Osteocyte (in vitro differentiated cells): Measurements from ENCODE around the gene HAPLN3. TPM values are rescaled to one million over a fixed set of nuclear protein-coding genes. Genes with fewer than 3 reads are reported as not detected.
A peak's percentile ranks its signal among the peaks of the same experiment; 100 is the strongest.

ENCODE experiments used
- DNase-seq: peaks from one replicate; pipeline ENCODE4 v3.0.0; 2021; ENCODE audit warnings: mixed read lengths; ENCODE audit not compliant: unreplicated experiment; ENCODE audit errors: extremely low spot score
- H3K27ac Mint-ChIP-seq: one replicate; pipeline ENCODE4 v1.8.0; 2021; ENCODE audit warnings: mild to moderate bottlenecking, mixed read lengths; ENCODE audit not compliant: unreplicated experiment
- H3K27me3 Mint-ChIP-seq: one replicate; pipeline ENCODE4 v1.8.0; 2021; ENCODE audit warnings: mixed read lengths; ENCODE audit not compliant: unreplicated experiment
- H3K36me3 Mint-ChIP-seq: one replicate; pipeline ENCODE4 v1.8.0; 2021; ENCODE audit warnings: mixed read lengths; ENCODE audit not compliant: unreplicated experiment
- H3K4me1 Mint-ChIP-seq: one replicate; pipeline ENCODE4 v1.8.0; 2021; ENCODE audit warnings: mixed read lengths; ENCODE audit not compliant: unreplicated experiment
- H3K4me3 Mint-ChIP-seq: one replicate; pipeline ENCODE4 v1.8.0; 2021; ENCODE audit warnings: mild to moderate bottlenecking, moderate library complexity, mixed read lengths; ENCODE audit not compliant: unreplicated experiment
- H3K9me3 Mint-ChIP-seq: one replicate; pipeline ENCODE4 v1.8.0; 2021; ENCODE audit warnings: mixed read lengths; ENCODE audit not compliant: unreplicated experiment
- CTCF ChIP-seq: fragments of 200-600 bp; sonication (generic); IDR thresholded peaks from 2 replicates; pipeline ENCODE4 v1.5.0; 2021; ENCODE audit warnings: antibody characterized with exemption, mild to moderate bottlenecking, moderate library complexity
- total RNA-seq: library from RNA; stranded (reverse); gene quantifications from 2 replicates; pipeline ENCODE4 v1.2.1, GENCODE V29; 2021

The HAPLN3 gene
- total RNA-seq, 1 donor from 2014 or later: 41.3 TPM

GRCh38 chr15:88897456-88898194 lies 2.3 kb upstream of the HAPLN3 start:
- TF ChIP-seq CTCF: peak; percentile 65
- Mint-ChIP-seq H3K9me3 (no peaks in the 10 kb centered on the region), H3K4me3 (no peak overlapping the region), H3K36me3 (peaks cover 5% of the 10 kb centered on the region), H3K27ac (peak overlapping the region; percentile 83), H3K4me1 (peaks cover 49% of the 10 kb centered on the region), H3K27me3 (no peaks in the 10 kb centered on the region)
- DNase-seq: peak; percentile 94

- Mint-ChIP-seq H3K4me3 (no peak overlapping the region), H3K27me3 (no peaks in the 10 kb centered on the region), H3K9me3 (no peaks in the 10 kb centered on the region), H3K27ac (peak overlapping the region; percentile 83), H3K36me3 (peaks cover 4% of the 10 kb centered on the region), H3K4me1 (peaks cover 49% of the 10 kb centered on the region)
- no peak for TF ChIP-seq CTCF
- DNase-seq: no peak
These were observed 1.8 kb upstream of the HAPLN3 start for GRCh38 chr15:88897142-88897455.

GRCh38 chr15:88896333-88897033 lies 1.1 kb upstream of the HAPLN3 start:
- TF ChIP-seq CTCF: no peak
- H3K36me3 Mint-ChIP-seq: peaks cover 2% of the 10 kb centered on the region
- H3K27me3 Mint-ChIP-seq: no peaks in the 10 kb centered on the region
- H3K4me1 Mint-ChIP-seq: peaks cover 44% of the 10 kb centered on the region
- peak overlapping the region; percentile 83 for H3K27ac Mint-ChIP-seq
- no peak overlapping the region for H3K4me3 Mint-ChIP-seq
- H3K9me3 Mint-ChIP-seq: no peaks in the 10 kb centered on the region
- DNase-seq: no peak

- no peak overlapping the region for H3K27ac Mint-ChIP-seq
- TF ChIP-seq CTCF: peak; percentile 73
- H3K9me3 Mint-ChIP-seq: no peaks in the 10 kb centered on the region
- no peak for DNase-seq
- peak overlapping the region; percentile 67 for H3K4me3 Mint-ChIP-seq
- H3K27me3 Mint-ChIP-seq: no peaks in the 10 kb centered on the region
- H3K36me3 Mint-ChIP-seq: peaks cover 2% of the 10 kb centered on the region
- peaks cover 35% of the 10 kb centered on the region for H3K4me1 Mint-ChIP-seq
These were observed 961 bp downstream of the HAPLN3 start for GRCh38 chr15:88894348-88894818.

- no peak for TF ChIP-seq CTCF
- Mint-ChIP-seq H3K4me3 (no peak overlapping the region), H3K9me3 (no peaks in the 10 kb centered on the region), H3K36me3 (no peaks in the 10 kb centered on the region), H3K27ac (no peak overlapping the region), H3K27me3 (no peaks in the 10 kb centered on the region), H3K4me1 (peaks cover 15% of the 10 kb centered on the region)
- no peak for DNase-seq
These were observed 3.6 kb downstream of the HAPLN3 start for GRCh38 chr15:88891540-88892254.
